AG04449 (cell line): ENCODE results near the gene DNAH1.

Experiments used
- CTCF ChIA-PET: fragments of 350-600 bp; formaldehyde crosslinking; extraction: SDS; loops from one replicate; lab custom pipeline; 2021; ENCODE audit warnings: antibody characterized with exemption; lab: Yijun Ruan, JAX
- POLR2A ChIA-PET: fragments of 400-600, 350-600 bp; formaldehyde crosslinking; extraction: SDS; loops from one replicate; lab custom pipeline; 2020; ENCODE audit warnings: antibody characterized with exemption, inconsistent platforms; lab: Yijun Ruan, JAX
- DNase-seq: peaks from one replicate; pipeline ENCODE4 v3.0.0-alpha.2; 2010; ENCODE audit warnings: low read depth, low spot score
- H3K4me3 ChIP-seq: 2 replicates; pipeline ENCODE4 v1.5.1; 2011; ENCODE audit warnings: low read depth, mild to moderate bottlenecking, control low read depth, low read length
- TF ChIP-seq, protein P1 (sequence below): IDR thresholded peaks from one replicate; pipeline ENCODE4 v1.5.1; 2011; ENCODE audit warnings: mild to moderate bottlenecking, moderate library complexity, low read length, control low read depth, inconsistent platforms; ENCODE audit not compliant: insufficient read depth; ENCODE audit errors: missing control alignments

DNAH1 gene

DNA sequence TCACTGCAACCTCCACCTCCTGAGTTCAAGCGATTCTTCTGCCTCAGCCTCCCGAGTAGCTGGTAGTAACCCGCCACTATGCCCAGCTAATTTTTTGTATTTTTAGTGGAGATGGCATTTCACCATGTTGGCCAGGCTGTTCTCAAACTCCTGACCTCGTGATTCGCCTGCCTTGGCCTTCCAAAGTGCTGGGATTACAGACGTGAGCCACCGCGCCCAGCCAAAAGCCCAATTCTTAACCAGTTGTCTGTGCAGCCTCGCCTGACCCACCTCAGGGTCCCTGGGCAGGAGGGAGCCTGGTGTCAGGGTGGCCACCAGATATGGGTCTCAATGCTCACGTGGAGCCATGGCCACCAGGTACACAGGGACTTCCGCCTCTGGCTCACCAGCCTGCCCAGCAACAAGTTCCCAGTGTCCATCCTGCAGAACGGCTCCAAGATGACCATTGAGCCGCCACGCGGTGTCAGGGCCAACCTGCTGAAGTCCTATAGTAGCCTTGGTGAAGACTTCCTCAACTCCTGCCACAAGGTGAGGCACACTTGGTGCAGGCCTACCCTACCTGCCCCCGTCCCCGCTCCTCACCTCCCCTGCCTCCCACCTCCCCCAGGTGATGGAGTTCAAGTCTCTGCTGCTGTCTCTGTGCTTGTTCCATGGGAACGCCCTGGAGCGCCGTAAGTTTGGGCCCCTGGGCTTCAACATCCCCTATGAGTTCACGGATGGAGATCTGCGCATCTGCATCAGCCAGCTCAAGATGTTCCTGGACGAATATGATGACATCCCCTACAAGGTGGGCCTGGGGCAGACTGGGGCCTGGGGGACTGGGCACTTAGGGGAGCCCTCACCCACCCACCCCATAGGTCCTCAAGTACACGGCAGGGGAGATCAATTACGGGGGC, 80.1 kb downstream of the DNAH1 start:
- CTCF ChIA-PET: interaction anchor here (1.2 to 2.5 kb wide), 3 partner anchors 9 to 11 kb away, joined by 3 to 10 read pairs (median 7); no protein-coding TSS in a partner anchor
- POLR2A ChIA-PET: no interaction called here

DNA sequence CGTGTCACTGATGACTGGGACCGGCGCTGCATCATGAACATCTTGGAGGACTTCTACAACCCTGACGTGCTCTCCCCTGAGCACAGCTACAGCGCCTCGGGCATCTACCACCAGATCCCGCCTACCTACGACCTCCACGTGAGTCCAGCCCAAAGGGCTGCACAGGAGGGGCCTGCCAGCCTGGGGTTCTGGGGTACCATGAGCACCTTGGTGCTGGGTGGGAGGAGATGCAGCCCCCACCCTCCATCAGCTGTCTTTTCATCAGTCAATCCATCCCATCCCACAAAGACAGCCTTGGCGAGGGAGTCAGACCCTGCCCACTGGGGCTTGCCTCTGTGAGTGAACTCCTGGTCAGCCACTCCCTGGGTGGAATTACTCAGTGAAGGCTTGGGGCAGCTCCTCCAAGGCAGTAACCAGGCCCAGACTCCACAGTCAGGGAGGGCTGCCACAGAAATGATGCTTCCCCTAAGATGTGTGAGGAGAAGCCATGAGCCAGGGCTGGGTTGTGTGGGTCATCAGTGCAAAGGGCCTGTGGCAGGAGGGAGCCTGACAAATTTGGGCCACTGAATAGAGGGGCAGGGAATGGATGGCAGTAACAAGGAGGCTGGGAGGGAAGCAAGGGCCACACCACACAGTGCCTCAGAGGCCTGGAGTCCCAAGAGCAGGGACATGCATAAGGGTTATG, 80.9 kb downstream of the DNAH1 start:
- CTCF ChIA-PET: interaction anchor here (1.2 to 2.5 kb wide), 2 partner anchors 8 to 12 kb away, joined by 3 to 7 read pairs; no protein-coding TSS in a partner anchor

More for the DNA sequence above, 80.1 kb downstream of the DNAH1 start:
- H3K4me3 ChIP-seq: no peak overlapping the region
- TF ChIP-seq, protein P1, sequence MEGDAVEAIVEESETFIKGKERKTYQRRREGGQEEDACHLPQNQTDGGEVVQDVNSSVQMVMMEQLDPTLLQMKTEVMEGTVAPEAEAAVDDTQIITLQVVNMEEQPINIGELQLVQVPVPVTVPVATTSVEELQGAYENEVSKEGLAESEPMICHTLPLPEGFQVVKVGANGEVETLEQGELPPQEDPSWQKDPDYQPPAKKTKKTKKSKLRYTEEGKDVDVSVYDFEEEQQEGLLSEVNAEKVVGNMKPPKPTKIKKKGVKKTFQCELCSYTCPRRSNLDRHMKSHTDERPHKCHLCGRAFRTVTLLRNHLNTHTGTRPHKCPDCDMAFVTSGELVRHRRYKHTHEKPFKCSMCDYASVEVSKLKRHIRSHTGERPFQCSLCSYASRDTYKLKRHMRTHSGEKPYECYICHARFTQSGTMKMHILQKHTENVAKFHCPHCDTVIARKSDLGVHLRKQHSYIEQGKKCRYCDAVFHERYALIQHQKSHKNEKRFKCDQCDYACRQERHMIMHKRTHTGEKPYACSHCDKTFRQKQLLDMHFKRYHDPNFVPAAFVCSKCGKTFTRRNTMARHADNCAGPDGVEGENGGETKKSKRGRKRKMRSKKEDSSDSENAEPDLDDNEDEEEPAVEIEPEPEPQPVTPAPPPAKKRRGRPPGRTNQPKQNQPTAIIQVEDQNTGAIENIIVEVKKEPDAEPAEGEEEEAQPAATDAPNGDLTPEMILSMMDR: no peak
- no peak for DNase-seq

DNA sequence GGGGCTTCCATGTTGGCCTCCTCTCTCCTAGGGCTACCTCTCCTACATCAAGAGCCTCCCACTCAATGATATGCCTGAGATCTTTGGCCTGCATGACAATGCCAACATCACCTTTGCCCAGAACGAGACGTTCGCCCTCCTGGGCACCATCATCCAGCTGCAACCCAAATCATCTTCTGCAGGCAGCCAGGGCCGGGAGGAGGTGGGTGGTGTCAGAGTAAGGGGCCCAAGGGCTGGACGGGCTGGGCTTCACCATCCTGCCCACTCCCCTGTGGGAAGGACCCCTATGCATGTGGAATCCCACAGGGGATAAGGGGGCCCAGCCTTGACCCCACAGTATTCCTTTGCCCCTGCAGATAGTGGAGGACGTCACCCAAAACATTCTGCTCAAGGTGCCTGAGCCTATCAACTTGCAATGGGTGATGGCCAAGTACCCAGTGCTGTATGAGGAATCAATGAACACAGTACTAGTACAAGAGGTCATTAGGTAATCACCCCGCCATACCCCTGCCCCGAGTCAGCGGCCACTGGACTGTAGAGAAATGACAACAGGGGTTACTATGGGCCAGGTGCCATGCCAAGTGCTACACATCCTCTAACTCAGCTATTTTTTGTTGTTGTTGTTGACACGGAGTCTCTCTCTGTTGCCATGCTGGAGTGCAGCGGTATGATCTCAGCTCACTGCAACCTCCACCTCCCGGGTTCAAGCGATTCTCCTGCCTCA, 81.7 kb downstream of the DNAH1 start:
- ChIA-PET POLR2A (interaction anchor here (0.6 to 1.1 kb wide), 2 partner anchors 17 to 41 kb away, joined by 3 to 4 read pairs; no protein-coding TSS in a partner anchor), CTCF (interaction anchor here (1.0 to 2.5 kb wide), 3 partner anchors 8 to 13 kb away, joined by 3 to 7 read pairs (median 4); no protein-coding TSS in a partner anchor)

More for the DNA sequence above, 80.9 kb downstream of the DNAH1 start:
- no peak for DNase-seq
- H3K4me3 ChIP-seq: no peak overlapping the region
- POLR2A ChIA-PET: no interaction called here
- TF ChIP-seq, protein P1: no peak

DNA sequence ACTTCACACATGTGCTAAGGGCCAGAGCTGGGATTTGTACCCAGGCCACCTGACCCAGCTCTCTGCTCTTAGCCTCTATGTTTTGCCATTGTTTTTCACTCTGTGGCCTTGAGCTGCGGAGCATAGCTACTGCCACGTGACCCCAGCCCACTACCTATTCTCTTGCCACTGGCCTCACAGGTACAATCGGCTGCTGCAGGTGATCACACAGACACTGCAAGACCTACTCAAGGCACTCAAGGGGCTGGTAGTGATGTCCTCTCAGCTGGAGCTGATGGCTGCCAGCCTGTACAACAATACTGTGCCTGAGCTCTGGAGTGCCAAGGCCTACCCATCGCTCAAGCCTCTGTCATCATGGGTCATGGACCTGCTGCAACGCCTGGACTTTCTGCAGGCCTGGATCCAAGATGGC, 82.6 kb downstream of the DNAH1 start:
- TF ChIP-seq, protein P1: no peak
- DNase-seq: no peak
- no peak overlapping the region for H3K4me3 ChIP-seq
- ChIA-PET CTCF (interaction anchor here (0.9 to 2.5 kb wide), 5 partner anchors 9 to 30 kb away, joined by 3 to 7 read pairs (median 3); no protein-coding TSS in a partner anchor), POLR2A (interaction anchor here (0.6 to 1.1 kb wide), 3 partner anchors 13 to 42 kb away, joined by 3 to 4 read pairs (median 3); no protein-coding TSS in a partner anchor)

More for the DNA sequence above, 81.7 kb downstream of the DNAH1 start:
- DNase-seq: no peak
- TF ChIP-seq, protein P1: no peak
- no peak overlapping the region for H3K4me3 ChIP-seq

DNA sequence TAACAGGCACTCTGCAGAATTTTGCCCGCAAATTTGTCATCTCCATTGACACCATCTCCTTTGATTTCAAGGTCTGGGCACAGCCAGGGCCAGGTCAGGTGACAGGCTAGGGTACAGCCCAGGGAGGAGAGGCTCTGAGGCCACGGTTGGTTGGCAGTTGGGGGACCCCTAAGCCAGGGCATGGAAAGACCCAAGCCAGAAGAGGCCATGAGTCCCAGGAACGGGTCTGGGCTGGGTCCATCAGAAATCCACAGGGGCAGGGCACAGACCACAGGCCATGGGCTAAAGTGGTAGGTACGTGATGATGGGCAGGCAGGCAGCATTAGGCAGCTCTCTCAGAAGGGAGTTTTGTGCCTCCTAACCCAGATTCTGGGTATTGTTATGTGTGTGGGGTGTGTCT, 83.0 kb downstream of the DNAH1 start:
- H3K4me3 ChIP-seq: no peak overlapping the region
- ChIA-PET CTCF (interaction anchor here (0.9 to 2.5 kb wide), 4 partner anchors 10 to 29 kb away, joined by 3 to 7 read pairs (median 4); no protein-coding TSS in a partner anchor), POLR2A (interaction anchor here (0.8 to 1.1 kb wide), 2 partner anchors 13 to 19 kb away, joined by 3 read pairs; no protein-coding TSS in a partner anchor)
- no peak for DNase-seq
- TF ChIP-seq, protein P1: no peak
